Stimulated activated CD8-positive, alpha-beta memory T cell treated with anti-CD3 and anti-CD28 coated beads, Interleukin-15, amount 100 ng/mL, for 1 hour (primary cell): ENCODE results near the gene GLRX.
"Not testable (repeated sequence)": the region's sequence is repeated elsewhere in the genome, so short reads cannot be mapped to it uniquely, and the experiment has no call there.

ENCODE experiments used
- DNase-seq: peaks from one replicate; pipeline ENCODE4 v3.0.0-alpha.2; 2020; ENCODE audit warnings: low read depth

The GLRX gene

GRCh38 chr5:95826949-95827891, 4.7 kb upstream of the GLRX start:
- no peak for DNase-seq

DNA sequence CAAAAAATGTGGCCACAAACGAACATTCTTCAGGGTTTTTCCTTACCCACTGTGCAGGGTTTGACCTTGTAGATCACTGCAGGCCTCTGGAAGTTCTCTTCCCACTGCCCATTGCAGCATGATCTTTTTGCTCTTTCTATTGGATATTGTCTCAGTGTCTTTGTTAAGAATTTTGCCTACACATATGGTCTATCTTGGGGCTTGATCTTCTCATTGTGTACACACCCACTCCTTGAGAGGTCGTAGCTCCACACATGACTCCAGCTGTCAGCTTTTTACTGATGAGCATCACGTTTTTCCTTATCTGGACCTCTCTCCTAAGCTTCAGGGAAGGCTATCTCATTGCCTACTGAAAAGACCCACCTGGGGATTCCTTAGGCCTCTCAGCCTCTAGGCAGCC, 3.0 kb upstream of the GLRX start:
- DNase-seq, result no peak

GRCh38 chr5:95824747-95825146, 2.2 kb upstream of the GLRX start:
- DNase-seq, result no peak

DNA sequence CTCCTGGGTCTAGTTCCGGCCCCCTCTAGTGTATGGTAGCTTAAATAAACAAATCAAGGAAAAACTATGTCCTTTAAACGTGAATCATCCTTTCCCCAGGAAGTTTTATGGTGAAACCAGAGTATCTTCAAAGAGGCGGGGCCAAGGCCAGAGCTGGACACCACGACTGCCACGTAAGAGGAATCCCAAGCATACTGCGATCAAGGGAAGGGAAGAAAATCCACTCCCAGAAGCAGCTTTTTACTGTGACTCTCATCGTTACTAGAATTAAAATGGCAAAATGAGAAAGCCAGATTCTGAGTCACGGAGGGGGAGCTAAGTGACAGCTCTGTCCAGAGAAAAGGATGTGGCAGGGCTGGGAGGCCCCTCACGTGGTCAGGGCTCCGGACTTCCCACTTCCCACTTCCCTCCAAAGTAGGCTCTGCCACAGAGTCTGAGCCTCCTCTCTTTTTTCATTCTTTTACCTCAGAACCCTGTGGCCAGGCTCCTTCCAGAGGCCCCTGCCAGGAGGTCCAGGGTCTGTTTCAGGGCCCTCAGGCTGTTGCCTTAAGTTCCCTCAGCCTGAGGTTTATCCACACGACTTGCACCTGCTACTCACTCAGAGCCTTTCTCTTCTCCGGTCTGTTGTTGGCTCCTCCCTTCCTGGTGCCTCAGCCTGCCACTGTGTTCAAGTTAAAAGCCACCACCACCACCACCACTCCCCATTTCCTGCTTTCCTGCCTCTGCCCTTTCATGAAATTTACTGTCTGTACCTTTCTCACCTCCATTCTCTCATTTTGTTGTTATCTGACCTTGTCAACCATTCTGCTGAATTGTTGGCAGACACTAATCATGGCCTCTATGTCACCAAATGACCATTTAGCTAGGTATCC, 1.4 kb upstream of the GLRX start:
- no peak for DNase-seq

- DNase-seq, result no peak
These were observed 752 bp upstream of the GLRX start for GRCh38 chr5:95823218-95823737.

DNA sequence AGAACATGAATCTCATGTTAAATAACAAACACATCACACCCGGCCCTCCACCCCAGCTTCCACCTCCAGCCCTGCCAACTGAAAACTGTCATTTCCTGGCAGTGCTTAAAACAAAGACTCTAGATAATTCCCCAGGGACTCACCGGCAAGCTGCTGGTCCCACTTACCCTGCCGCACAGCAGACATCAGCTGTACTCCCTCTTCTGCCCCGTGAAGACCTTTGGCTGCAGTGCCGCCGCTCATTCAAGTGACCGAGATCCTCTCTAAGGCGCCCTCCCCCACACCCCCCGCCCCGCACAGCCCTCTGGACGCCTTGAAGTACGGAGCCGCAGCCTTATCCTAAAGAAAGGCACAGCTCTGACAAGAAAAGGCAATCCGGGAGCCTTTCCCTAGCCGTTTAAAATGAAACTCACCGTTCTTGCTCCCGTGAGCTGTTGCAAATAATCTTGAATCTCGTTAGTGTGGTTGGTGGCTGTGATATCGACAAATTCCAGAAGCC, 434 bp downstream of the GLRX start:
- no peak for DNase-seq

DNA sequence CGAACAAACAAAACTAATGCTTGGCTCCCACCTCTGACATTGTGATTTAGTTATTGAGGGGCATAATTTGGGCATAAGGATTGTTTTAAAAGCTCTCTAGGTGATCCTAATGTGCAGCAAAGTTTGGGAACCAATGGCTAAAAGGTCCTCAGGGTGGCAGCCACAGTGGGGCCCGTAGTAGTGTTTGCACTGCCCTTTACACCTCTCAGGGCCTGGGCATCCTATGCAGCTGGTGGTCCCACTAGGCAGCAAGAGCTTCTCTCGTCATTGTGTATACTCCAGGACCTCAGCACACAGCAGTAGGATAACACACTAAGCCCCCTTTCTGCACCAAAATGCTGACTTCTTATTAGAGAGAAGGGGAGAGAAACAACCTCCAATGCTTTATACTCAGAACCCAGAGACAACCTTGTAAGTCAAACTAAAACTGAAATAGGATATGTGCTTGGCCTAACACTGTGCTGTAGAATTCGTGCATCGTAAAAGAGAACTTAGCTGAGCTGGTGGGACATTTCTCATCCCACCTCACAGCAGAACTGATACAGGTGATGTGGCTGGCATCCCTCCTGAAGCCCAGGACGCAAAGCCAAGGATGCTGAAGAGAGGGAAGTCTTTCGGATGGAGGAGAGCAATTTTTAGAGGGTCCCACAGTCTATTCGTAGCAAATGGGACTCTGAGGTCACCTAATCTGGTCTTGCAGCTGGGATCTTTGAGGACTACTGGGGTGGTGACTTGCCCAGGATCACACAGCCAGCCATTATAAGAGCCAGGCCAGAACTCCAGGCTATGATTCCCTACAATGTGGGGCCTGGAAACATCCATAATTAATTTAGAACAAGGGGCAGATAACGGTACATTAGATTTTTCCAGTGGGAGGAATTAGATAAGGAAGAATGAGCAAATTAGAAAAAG, 1.2 kb downstream of the GLRX start:
- no peak for DNase-seq

DNA sequence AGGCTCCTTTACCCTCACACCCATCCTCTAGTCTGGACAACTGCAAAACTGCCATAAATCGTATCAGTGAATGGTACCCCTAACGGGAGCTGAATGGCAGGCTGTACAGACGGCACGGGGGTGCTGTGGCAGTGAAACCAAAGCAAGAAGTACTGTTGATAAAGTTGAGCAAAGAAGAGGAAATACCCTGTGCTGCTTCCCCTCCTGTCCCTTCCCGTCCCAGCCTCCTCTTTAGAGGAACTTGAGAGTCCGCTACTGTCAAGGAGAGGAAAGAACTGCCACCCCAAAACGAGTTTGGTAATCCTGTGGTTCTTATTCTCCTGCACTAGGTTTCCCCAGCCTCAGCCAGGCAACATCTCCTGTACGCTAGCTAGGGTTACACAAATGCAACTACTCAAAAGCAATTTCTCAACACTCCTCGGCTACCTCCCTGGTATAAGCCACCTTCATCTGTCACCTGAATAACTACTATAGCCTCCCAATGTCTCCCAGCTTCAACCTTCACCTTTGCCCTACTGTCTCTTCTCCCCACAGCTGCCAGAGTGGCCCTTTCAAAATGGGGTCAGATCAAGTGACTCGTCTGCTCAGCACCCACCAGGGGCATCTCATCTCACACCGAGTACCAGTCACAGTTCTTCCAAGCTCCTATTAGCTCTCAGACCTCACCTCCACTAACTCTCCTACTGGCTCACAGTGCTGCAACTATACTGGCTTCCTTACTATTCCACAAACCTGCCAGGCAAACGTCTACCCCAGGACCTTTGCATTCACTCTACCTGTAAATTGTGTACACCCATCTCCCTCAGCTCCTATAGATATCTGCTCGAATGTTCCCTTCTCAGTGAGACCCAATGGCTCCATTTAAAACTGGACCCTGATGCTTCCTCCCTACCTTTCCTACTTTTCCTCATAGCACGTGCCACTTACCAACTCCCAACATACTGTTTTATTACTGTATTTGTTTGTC, 4.1 kb downstream of the GLRX start:
- DNase-seq, result no peak

DNA sequence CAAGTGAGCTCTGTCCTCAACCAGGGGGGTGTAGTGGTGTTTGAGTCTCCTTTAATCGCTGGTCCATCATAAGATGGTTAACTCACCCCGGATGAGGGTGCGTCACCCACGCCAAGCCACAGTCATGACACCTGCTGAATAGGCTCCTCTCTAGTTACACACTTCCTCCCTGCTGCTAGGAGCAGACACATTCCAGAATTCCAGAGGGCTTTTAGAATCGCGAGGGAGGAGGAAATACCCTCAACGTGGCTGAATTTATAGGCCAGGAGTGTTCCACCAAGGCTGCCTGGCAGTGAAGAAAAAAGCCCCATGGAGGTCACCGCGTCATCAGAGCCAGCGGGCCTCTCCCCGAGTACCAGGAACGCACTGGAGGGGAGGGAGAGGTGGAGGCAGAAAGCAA, 5.1 kb downstream of the GLRX start:
- no peak for DNase-seq

- no peak for DNase-seq
These were observed 5.8 kb downstream of the GLRX start for GRCh38 chr5:95816776-95817175.

GRCh38 chr5:95816341-95816740, 6.2 kb downstream of the GLRX start:
- no peak for DNase-seq

- no peak for DNase-seq
These were observed 7.3 kb downstream of the GLRX start for GRCh38 chr5:95815155-95815729.

DNA sequence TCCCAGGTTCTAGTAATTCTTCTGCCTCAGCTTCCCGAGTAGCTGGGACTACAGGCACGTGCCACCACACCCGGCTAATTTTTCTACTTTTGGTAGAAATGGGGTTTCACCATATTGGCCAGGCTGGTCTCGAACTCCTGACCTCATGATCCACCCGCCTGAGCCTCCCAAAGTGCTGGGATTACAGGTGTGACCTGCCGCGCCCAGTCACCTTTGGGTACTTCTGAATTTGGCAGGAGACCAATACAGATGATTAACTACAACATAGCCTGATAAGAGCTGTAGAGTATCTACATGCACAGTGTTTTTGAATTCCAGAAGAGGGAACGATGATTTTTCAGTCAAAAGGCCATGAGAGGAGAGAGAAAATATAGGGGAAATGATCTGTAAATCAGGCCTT, 9.5 kb downstream of the GLRX start:
- DNase-seq, result not testable (repeated sequence)

- DNase-seq, result no peak
These were observed 10.5 kb downstream of the GLRX start for GRCh38 chr5:95812074-95812471.

DNA sequence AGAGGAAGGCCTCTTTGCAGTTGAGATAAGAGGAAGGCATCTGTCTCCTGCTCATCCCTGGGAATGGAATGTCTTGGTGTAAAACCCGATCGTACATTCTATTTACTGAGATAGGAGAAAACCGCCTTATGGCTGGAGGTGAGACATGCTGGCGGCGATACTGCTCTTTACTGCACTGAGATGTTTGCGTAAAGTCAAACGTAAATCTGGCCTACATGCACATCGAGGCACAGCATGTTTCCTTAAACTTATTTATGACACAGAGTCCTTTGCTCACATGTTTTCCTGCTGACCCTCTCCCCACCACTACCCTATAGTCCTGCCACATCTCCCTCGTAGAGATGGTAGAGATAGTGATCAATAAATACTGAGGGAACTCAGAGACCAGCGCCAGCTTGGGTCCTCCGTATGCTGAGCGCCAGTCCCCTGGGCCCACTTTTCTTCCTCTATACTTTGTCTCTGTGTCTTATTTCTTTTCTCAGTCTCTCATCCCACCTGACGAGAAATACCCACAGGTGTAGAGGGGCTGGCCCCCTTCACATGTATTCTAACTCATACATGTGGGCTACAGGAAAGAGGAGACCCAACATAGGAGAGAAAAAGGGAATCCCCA, 11.0 kb downstream of the GLRX start:
- not testable (repeated sequence) for DNase-seq

GRCh38 chr5:95811126-95811423, 11.5 kb downstream of the GLRX start:
- DNase-seq, result not testable (repeated sequence)

DNA sequence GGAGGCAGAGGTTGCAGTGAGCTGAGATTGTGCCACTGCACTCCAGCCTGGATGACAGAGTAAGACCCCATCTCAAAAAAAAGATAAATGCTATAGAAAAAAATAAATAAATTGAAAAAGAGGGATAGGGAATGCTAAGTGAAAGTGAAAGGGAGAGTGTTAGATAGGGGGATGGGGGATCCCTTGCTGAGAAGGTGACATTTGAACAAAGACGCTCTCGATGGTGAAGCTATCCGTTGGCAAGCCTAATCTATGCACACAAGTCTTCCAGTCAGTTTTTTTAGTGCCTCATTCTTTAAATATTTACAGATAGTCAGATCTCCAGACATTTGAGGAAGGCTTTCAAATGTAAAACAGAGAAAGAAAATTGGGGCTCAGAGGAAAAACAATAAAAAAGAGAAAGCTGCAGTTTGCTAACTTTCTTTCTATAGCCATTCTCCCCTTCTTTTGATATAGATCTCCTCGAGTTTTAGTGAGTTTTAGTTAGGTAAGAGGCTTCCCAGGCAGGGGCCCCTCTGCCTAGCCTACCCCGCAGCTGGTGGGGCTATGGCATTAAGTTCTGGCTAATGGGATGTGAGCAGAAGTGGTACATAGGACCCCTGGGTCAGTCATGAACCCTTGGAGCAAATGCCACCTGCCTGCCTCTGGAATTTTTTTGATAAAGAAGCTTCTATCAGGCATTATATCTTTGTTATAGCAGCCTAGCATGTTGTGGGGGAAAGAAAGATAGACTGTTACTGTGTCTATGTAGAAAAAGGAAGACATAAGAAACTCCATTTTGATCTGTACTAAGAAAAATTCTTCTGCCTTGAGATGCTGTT, 12.0 kb downstream of the GLRX start:
- no peak for DNase-seq

DNA sequence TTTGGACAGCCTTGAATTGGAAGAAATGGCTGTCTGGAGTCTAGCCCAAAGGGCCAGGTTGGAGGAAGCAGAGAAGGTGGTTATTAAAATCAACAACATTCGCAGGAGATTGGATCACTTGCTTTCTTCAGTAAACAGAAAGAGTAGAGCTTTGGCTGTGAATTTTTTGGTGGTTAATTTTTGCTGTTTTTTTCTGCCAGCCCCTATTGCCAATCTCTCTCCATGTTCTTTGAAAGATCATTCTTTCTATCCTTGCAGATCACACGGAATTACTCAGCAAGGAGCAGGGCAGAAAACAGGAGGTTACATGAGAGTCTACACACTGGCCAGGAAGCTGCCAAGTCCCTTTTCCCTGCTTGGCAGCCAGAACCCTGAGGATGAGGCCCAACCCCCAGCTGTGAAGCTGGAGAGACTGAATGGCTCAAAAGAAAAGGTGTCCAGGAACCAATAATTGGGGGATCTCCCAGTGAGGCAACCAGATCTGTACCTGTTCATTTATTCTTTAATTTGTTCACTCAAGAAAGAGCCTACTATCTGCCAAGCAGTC, 13.0 kb downstream of the GLRX start:
- DNase-seq, result no peak
